ENCODE data around the gene PLCH2.

Gene PLCH2

DNA sequence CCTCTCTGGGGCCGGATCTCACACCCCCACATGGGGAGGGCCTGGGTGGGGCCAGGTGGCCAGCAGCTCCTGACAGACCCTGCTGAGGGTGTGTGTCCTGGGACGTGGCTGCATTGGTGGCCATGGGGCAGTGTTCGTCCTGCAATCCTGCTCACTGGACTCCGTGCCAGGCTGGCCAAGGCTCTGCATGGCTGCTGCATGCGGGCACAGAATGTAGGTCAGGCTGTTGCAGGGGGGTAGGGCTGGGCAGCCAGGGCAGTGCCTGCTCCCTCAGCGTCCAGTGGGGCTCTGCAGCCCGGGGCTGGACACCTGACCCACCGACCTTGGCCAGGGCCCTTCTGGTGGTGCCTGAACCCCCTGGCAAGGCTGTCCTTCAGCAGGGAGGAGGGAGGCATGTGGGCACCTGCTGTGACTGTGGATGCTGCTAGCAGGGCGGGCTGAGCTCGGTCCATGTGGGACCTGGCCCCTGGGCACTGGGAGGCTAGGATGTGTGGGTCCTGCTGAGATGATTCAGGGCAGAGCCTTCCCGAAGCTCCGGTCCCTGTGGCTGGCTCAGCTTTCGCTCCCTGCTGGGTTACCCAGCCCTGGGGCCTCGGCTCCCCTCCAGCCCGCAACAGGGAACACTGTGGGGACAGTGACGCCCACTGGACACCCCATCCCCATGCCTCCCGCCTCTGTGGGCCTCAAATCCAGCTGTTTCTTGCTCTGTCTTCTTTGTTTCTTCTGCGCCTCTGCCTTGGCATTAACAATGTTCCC is 14.9 kb upstream of the PLCH2 start:
- no peak for DNase-seq

- DNase-seq: no peak
Observed at GRCh38 chr1:2462819-2463218, 13.3 kb upstream of the PLCH2 start.

- no peak for DNase-seq
Observed at GRCh38 chr1:2463396-2463795, 12.7 kb upstream of the PLCH2 start.

GRCh38 chr1:2465371-2466269 is 10.5 kb upstream of the PLCH2 start:
- no peak for DNase-seq

DNA sequence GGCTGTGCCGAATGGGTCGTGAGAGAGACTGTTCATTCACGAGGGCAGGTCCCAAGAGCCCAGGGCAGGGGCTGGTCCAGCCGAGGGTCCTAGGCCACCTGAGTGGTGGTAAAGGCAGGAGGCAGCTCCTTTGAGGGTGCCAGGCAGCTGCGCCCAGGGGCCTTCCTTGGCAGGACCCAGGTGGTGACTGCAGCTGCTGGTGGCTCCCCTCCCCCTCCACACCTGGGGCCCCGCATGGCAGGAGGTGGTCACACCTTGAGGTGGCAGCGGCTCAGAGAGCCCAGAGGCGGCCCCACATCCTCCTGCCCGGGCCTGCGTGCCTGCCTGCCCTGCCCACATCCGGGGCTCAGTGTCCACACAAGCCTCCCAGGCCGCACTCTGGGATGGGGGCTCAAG is 9.8 kb upstream of the PLCH2 start:
- DNase-seq: no peak

DNA sequence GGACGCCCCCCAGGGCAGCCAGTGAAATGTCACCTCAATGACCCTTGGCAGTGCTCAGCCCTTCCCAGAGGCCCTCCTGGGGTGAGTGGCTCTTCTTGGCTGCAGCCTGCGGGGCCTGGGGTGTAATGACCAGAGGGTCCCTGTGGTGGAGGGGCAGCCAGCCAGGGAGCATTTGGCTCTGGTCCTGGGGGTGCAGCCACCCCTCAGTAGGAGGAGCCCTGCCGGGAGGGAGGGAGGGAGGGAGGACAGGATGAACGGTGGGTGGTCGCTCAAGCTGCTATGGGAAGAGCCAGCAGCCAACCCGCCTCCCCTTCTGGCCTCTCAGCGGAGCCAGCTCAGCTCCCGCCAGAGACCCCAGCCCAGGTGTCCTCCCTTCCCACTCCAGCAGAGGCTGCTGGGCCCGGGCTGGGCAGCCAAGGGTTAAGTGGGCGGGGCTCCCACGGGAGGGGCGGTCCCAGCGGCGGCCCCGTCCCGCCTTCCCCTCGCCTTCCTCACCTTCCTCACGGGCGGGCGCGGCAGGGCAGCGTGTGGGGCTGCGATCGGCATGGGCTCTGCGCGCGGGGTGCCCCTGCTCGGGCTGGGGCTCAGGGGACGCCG is 9.0 kb upstream of the PLCH2 start:
- DNase-seq: no peak

- DNase-seq: no peak
Observed at GRCh38 chr1:2468041-2468472, 8.0 kb upstream of the PLCH2 start.

- no peak for DNase-seq
Observed at GRCh38 chr1:2468540-2468939, 7.5 kb upstream of the PLCH2 start.

- no peak for DNase-seq
Observed at GRCh38 chr1:2469103-2469940, 6.8 kb upstream of the PLCH2 start.

DNA sequence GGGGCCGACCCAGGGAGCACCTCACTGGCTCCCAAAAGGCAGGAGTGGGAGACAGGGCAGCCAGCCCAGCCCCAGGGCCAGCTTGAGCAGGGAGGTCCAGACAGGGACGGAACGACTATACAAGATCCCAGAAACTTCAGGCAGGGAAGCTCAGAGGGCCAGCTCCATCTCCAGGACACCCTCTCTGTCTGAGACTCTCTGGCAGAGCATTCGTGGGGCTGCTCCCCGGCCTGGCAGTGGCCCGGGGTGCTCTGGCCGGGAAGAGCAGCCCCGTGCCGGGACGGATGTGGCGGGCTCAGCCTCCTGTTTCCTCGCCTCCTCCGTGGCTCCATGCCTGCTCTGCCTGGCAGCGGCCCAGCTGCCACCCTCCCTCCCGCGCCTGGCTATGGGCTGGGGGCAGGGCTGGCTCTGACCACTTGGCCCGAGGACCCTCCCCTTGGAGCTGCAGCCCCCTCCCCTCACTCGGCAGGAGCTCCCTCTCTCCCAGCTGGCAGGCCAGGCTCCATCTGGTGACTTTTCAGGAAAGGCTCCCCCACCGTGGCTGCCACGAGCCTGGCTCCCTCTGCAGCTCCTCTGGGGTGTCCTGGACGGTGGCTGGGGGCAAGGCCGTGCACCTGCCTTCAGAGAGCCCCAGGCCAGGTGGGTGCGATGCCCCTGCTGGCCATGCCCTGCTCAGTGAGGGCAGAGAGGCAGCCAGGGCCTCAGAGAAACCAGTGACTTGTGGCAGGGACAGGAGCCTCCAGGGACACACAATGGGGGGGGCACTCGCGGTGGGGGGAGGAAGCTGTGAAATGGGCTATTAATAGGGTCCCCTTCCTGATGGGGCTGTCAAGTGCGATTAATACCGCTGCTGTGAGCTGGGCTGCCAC is 5.6 kb upstream of the PLCH2 start:
- DNase-seq: no peak

DNA sequence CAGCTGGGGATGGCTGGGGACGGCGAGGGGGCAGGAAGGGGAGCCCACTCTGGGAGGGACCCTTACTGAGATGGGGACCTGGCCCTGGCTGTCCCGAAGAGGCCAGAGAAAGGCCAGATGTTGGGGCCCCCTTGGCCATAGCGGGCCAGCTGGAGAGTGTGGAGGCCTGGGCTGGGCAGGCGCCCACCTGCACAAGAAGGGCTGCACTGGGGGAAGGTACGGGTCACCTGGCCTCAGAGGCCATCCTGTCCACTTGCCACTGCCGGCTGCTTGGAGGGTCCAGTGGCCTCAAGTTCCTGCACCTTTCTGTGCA is 5.0 kb upstream of the PLCH2 start:
- no peak for DNase-seq

DNA sequence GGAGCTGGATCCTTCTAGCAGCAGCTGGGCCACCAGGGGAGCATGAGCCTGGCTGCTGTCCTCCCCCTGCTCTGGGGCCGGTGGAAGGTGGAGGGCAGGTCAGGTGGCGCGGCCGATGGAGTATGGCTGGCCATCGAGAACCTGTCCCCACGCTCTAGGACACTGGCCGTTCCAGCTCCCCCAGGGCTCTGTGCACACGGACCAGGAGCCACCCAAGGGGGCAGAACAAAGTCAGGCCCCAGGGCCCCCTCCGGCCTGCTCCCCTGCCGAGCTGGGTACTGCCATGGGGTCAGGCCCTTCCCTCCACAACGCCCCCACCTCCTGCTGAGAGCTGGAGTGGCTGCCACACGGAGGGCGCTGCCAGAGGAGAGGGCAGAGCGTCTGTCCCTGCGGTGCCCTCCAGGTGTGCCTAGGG is 4.5 kb upstream of the PLCH2 start:
- no peak for DNase-seq

- DNase-seq: no peak
Observed at GRCh38 chr1:2472109-2472508, 4.0 kb upstream of the PLCH2 start.

DNA sequence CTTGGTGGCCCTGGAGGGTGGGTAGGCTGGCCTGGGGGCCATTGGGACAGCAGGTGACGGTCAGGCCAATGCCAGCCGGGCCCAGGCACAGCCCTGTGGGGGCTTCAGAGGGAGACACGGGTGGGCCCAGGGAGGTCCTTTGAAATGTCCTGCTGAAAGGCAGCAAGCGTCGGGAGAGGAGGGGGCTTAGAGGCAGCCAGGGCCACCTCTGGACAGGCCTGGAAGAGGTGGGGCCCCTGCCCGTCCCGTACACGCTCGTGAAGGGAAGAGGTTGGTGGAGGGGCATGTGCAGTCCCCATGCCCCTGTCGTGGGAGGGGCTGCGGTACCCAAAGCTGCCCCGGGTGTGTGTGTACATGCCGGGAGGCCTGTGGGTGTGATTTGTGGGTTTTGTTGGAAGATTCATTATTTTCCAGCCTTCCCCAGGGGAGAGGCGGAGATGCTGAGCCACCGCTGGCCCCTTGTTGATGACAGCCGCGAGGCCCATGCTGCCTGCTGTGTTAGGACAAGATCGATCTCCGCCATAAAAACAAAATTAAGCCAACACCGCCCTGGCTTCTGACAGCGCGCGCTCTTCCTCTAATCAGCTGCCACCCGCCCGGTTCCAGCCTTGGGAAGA is 3.4 kb upstream of the PLCH2 start:
- DNase-seq: no peak

GRCh38 chr1:2473198-2473597 is 2.9 kb upstream of the PLCH2 start:
- DNase-seq: no peak

DNA sequence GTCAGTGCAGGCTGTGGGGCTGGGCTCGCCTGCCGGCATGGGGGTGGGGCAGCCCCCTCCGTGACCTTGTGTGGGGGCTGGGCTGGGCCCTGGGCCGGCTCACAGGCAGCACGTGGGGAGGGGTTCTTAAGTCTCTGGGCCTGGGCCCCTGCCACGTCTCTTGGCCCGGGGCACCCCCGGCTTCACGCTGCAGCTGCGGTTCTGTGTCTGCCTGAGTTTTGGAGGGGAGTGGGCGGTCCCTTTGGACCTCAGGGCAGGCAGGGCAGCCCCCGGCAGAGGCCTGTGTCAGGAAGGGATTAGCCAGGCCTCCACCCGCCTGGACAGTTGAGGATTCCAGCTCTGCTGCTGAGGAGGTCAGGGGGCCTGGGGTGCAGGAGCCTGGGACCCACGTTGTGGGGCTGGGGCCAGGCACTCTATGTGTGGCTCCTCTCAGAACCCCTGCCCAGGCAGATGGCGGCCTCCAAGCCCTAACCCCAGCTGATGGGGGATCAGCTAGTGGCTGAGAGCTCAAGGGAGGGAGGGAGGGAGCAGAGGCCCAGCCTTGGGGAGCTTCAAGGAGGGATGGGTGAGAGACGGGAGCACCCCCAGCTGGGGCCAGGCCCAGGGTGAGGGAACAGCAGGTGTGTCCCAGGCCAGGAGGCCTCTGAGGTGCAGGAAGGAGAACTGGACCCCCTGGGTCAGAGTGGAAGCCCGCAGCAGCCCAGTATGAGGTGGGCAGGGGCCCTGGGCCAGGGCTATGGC is 1.8 kb upstream of the PLCH2 start:
- no peak for DNase-seq

DNA sequence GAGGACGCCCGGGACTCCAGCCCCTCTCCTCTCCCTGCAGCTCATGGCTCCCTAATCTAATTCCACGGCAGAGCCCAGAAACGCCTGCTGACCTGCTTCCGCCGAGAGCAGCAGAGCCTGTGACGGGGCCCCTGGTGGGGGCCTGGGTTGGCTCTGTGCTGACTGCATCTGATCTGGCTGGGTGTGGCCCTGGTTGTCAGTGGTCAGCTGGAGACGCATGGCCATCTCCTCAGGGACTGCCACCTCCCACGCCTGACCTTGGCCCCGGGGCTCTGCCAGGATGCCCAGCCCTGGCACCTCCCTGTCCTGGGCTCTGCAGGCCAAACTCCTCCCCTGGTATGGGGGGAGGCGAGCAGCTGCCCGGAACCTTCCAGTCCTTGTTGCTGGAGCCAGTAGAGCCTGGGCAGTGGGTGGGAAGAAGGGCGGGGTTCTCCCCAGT is 1.1 kb upstream of the PLCH2 start:
- DNase-seq: no peak

GRCh38 chr1:2475571-2475970 is 518 bp upstream of the PLCH2 start:
- no peak for DNase-seq

DNA sequence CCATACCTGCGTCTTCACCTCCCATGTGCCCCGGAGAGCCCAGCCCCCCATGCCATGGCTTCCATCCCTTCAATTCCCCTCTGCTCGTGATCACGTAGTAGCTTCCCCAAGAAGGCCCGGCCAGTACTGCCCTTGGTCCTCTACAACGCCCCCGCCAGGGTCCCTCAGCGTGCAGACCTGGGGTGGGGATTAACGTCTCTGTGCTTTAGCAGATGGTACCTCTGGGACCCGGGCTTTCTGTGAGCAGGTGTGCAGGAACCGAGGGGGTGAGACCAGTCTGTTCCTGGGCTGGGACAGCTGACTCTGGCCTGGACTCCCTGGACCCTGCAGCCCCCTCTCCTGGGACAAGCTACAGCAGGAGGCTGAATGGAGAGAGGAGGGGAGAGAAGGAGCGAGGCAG is 1.2 kb downstream of the PLCH2 start:
- no peak for DNase-seq

DNA sequence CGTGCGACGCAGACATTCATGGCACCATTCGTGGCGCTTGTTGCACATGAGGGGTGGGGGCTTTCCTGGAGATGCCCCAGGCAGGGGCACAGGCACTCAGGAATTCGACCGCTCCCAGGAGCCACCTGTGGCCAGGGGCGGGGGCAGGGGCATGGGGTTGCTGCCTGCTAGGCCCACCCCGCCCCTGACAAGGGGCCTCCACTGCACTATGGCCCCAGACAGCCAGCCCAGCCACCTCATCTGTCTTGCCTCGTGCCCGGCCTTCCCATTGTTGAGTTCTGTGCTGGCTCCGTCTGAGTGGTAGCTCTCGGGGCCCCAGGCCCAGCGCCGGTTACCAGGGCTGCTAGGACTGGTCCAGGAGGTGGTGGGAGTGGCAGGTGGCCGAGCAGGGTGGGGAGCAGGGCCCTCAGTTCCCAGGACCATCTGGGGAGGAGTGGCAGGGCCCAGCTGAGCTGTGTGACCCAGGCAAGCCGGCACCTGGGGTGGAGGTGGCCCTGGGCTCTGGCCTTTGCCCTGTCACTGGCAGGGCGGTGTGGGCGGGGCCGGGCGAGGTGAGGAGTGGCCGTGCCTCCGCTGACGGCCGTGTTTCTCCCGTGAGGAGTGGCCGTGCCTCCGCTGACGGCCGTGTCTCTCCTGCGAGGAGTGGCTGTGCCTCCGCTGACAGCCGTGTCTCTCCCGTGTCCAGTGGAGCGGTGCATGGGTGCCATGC is 1.9 kb downstream of the PLCH2 start:
- DNase-seq: no peak

Data from MV-4-11 (cell line).